Dendritic cell treated with granulocyte-macrophage colony-stimulating factor and Interleukin-4, amounts not matched to agents 40 ng/mL and 50 ng/mL, for 4 days (primary cell): Measurements from ENCODE around the gene SYCP2.

Experiments used
- H3K27ac Mint-ChIP-seq: one replicate; pipeline ENCODE4 v1.8.0; 2022; ENCODE audit warnings: mild to moderate bottlenecking, mixed read lengths
- H3K27me3 Mint-ChIP-seq: one replicate; pipeline ENCODE4 v1.8.0; 2022; ENCODE audit warnings: mild to moderate bottlenecking, mixed read lengths
- H3K36me3 Mint-ChIP-seq: one replicate; pipeline ENCODE4 v1.8.0; 2022; ENCODE audit warnings: low read depth, mixed read lengths
- H3K4me1 Mint-ChIP-seq: one replicate; pipeline ENCODE4 v1.8.0; 2022; ENCODE audit warnings: low read depth, mixed read lengths
- H3K4me3 Mint-ChIP-seq: one replicate; pipeline ENCODE4 v1.8.0; 2022; ENCODE audit warnings: mild to moderate bottlenecking, moderate library complexity, mixed read lengths
- H3K9me3 Mint-ChIP-seq: one replicate; pipeline ENCODE4 v1.8.0; 2022; ENCODE audit warnings: mixed read lengths
- intact Hi-C: fragments of 100-400 bp; cut with micrococcal nuclease; formaldehyde crosslinking; loops from one replicate; pipeline ENCODE4 v1.15.0; 2022

The SYCP2 gene

GRCh38 chr20:59938221-59938620, 4.8 kb upstream of the SYCP2 start:
- H3K27ac Mint-ChIP-seq = peak overlapping the region; percentile 67
- intact Hi-C loops = no loop called here
- no peaks in the 10 kb centered on the region for H3K27me3 Mint-ChIP-seq
- H3K36me3 Mint-ChIP-seq = peaks cover 13% of the 10 kb centered on the region
- H3K9me3 Mint-ChIP-seq = no peaks in the 10 kb centered on the region
- peaks cover 37% of the 10 kb centered on the region for H3K4me1 Mint-ChIP-seq
- peak overlapping the region; percentile 95 for H3K4me3 Mint-ChIP-seq

GRCh38 chr20:59937150-59937549, 3.7 kb upstream of the SYCP2 start:
- Mint-ChIP-seq H3K27ac (no peak overlapping the region), H3K36me3 (peaks cover 13% of the 10 kb centered on the region), H3K27me3 (peaks cover 2% of the 10 kb centered on the region), H3K9me3 (no peaks in the 10 kb centered on the region), H3K4me3 (no peak overlapping the region), H3K4me1 (peaks cover 35% of the 10 kb centered on the region)
- intact Hi-C loops = no loop called here

DNA sequence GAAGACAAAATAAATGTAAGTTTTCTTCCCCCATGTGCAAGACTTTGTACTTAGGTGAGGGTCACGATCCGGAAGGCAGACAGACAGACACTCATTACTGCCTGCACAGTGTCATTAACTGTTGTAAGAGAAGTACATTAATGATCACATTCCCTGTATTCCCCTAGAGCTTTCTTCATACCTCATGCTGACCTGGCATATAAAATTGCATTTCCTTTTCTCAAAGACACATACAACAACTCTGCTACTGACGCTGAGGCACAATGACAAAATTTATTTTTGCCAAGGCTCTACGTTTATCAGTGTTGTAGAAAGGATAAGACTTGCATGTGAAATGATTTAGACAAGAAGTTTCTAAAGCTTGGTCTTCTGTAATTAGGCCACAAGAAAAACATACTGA, 3.0 kb upstream of the SYCP2 start:
- intact Hi-C loops = no loop called here
- H3K4me3 Mint-ChIP-seq = no peak overlapping the region
- H3K36me3 Mint-ChIP-seq = peaks cover 13% of the 10 kb centered on the region
- peaks cover 28% of the 10 kb centered on the region for H3K4me1 Mint-ChIP-seq
- peaks cover 2% of the 10 kb centered on the region for H3K27me3 Mint-ChIP-seq
- no peaks in the 10 kb centered on the region for H3K9me3 Mint-ChIP-seq
- H3K27ac Mint-ChIP-seq = no peak overlapping the region

DNA sequence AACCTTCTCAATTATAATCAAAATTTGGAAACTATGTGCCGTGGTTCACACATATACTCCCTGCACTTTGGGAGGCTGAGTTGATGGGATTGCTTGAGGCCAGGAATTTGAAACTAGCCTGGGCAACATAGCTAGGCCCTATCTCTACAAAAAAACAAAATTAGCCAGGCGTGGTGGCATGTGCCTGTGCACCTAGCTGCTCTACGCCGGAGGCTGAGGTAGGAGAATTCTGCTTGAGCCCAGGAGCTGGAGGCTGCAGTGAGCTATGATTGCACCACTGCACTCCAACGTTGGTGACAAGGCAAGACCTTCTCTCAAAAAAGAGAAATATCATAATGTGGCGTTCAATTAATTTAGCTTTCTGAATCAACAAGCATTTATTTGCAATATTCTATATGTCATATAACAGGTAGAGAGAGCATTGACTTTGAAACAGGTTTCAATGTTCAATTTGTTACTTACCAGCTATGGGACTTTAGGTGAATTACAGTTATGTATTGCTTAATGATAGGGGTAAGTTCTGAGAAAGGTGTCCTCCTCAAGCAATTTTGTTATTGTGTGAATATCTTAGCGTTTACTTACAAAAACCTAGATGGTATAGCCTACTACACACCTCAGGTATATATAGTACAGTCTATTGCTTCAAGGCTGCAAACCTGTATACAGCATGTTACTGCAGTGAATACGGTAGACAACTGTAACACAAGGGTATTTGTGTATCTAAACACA, 2.2 kb upstream of the SYCP2 start:
- H3K27ac Mint-ChIP-seq = no peak overlapping the region
- intact Hi-C loops = no loop called here
- H3K9me3 Mint-ChIP-seq = no peaks in the 10 kb centered on the region
- peaks cover 22% of the 10 kb centered on the region for H3K4me1 Mint-ChIP-seq
- no peak overlapping the region for H3K4me3 Mint-ChIP-seq
- H3K27me3 Mint-ChIP-seq = peaks cover 2% of the 10 kb centered on the region
- peaks cover 11% of the 10 kb centered on the region for H3K36me3 Mint-ChIP-seq

DNA sequence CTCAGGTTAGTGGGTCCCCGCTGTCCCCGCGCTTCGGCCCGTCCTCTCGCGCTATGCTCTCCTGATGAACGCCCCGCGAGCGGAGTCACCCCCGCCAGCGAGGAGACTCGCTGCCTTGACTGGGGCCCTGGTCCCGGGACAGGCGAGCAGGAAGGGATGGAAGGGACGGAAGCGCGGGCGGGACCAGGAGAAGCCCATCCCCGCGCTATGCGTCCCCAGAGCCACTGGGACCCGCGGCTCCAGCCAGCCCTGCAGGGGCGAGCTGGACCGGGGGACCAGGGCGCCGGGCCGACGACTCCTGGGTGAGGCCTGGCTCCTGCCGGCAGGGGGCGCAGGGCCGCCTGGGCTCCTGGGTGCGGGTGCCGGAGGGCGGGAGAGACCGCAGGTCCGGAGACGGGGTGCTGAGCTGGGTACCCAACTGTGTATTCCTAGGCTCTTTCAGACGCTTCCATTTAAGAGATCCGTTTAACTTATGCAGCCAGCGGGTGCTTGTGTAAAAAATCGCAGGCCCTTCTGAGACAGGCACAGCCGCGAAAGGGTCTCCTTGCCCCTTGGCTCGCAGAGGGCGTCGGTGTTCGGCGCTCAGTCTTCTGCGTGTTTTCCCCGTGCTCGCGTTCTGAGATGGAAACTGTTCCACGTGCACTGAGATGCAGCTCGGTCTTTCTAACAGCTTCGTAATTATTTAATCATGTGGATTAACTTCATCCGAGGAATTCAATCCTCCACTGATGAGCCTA, 580 bp upstream of the SYCP2 start:
- Mint-ChIP-seq H3K4me3 (peak overlapping the region; percentile 79), H3K27ac (peak overlapping the region; percentile 62), H3K27me3 (peaks cover 2% of the 10 kb centered on the region), H3K9me3 (no peaks in the 10 kb centered on the region), H3K4me1 (peaks cover 20% of the 10 kb centered on the region), H3K36me3 (peaks cover 7% of the 10 kb centered on the region)
- intact Hi-C loops = no loop called here

GRCh38 chr20:59932616-59933295, 681 bp downstream of the SYCP2 start:
- Mint-ChIP-seq H3K27me3 (peaks cover 2% of the 10 kb centered on the region), H3K27ac (no peak overlapping the region), H3K9me3 (no peaks in the 10 kb centered on the region), H3K4me3 (peak overlapping the region; percentile 79), H3K4me1 (peaks cover 8% of the 10 kb centered on the region), H3K36me3 (no peaks in the 10 kb centered on the region)
- intact Hi-C loops = no loop called here

DNA sequence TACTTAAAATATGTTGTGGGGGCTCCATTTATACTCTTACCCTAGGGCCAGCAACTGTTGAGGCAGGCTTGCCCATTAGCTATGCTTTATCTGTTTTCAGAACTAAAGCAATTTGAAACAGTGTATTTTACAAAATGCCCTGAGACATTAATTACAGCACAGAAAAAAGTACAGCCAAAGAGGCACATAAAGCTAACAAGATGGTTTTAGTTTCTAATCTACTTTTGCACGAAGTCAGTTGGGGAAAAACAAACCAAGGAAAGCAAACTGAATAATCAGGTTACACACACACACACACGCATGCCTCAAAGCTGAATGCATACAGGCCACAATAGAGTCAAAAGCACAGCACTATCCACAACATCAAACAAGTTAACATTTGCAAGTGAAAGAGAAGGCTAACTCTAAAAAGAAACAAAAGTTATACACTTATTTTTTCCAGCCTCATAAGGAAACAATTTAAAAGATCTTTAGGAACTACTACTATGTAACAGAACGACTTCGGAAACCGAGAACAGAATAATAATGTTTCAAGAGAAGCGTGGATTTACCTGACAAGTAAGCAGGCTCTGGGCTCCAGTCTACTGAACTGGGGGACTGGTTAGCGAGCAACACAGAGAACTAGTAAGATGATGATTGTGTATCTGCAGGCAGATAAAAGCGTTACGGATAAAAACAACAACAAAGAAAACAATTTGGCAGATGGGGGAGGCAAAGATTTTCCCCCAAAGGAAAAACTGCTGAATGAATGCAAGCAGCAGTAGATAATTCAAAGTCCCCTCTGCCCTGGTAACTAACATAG, 1.7 kb downstream of the SYCP2 start:
- Mint-ChIP-seq H3K36me3 (no peaks in the 10 kb centered on the region), H3K27ac (no peak overlapping the region), H3K9me3 (no peaks in the 10 kb centered on the region), H3K27me3 (peaks cover 2% of the 10 kb centered on the region), H3K4me3 (no peak overlapping the region), H3K4me1 (peaks cover 8% of the 10 kb centered on the region)
- intact Hi-C loops = no loop called here

GRCh38 chr20:59925899-59926298, 7.5 kb downstream of the SYCP2 start:
- Mint-ChIP-seq H3K27ac (no peak overlapping the region), H3K4me3 (no peak overlapping the region), H3K4me1 (peaks cover 10% of the 10 kb centered on the region), H3K36me3 (no peaks in the 10 kb centered on the region), H3K9me3 (no peaks in the 10 kb centered on the region), H3K27me3 (peaks cover 1% of the 10 kb centered on the region)
- intact Hi-C loops = no loop called here

DNA sequence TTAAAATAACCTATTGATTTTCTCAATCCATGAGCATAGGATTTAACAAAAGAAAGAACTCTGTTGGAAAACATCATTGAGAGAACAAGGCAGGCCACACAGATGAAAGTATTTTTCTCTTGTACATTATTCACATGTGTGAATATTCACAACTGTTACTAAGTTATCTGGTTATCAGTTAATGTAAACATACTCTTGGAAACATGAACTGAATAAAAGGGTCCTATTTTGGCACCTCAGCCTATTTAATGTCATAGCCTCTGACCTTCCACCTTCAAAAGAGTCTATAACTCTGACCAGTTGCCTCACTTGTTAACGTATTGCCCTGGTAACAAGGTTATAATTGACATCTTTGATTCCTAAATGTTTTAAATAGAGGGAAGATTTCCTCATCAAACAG, 8.1 kb downstream of the SYCP2 start:
- Mint-ChIP-seq H3K9me3 (no peaks in the 10 kb centered on the region), H3K27me3 (peaks cover 1% of the 10 kb centered on the region)

GRCh38 chr20:59923514-59923913, 9.9 kb downstream of the SYCP2 start:
- intact Hi-C loops = no loop called here
- Mint-ChIP-seq H3K9me3 (no peaks in the 10 kb centered on the region), H3K4me1 (peaks cover 10% of the 10 kb centered on the region), H3K27me3 (peaks cover 1% of the 10 kb centered on the region), H3K4me3 (no peak overlapping the region), H3K36me3 (no peaks in the 10 kb centered on the region), H3K27ac (no peak overlapping the region)

More for the DNA sequence above, 8.1 kb downstream of the SYCP2 start:
- no peak overlapping the region for H3K27ac Mint-ChIP-seq
- H3K4me1 Mint-ChIP-seq = peaks cover 10% of the 10 kb centered on the region
- intact Hi-C loops = no loop called here
- H3K4me3 Mint-ChIP-seq = no peak overlapping the region
- H3K36me3 Mint-ChIP-seq = no peaks in the 10 kb centered on the region

- Mint-ChIP-seq H3K4me3 (no peak overlapping the region), H3K27me3 (peaks cover 1% of the 10 kb centered on the region), H3K27ac (no peak overlapping the region), H3K36me3 (no peaks in the 10 kb centered on the region), H3K9me3 (no peaks in the 10 kb centered on the region), H3K4me1 (peaks cover 10% of the 10 kb centered on the region)
- intact Hi-C loops = no loop called here
These were observed 12.5 kb downstream of the SYCP2 start for GRCh38 chr20:59920944-59921343.

- Mint-ChIP-seq H3K36me3 (no peaks in the 10 kb centered on the region), H3K9me3 (peaks cover 9% of the 10 kb centered on the region), H3K27ac (no peak overlapping the region), H3K4me1 (peaks cover 6% of the 10 kb centered on the region), H3K27me3 (no peaks in the 10 kb centered on the region), H3K4me3 (no peak overlapping the region)
- intact Hi-C loops = no loop called here
These were observed 20.8 kb downstream of the SYCP2 start for GRCh38 chr20:59912609-59913008.

GRCh38 chr20:59911041-59911440, 22.4 kb downstream of the SYCP2 start:
- Mint-ChIP-seq H3K4me3 (no peak overlapping the region), H3K36me3 (no peaks in the 10 kb centered on the region), H3K9me3 (peaks cover 9% of the 10 kb centered on the region), H3K27me3 (peaks cover 2% of the 10 kb centered on the region), H3K4me1 (peaks cover 6% of the 10 kb centered on the region), H3K27ac (no peak overlapping the region)
- intact Hi-C loops = no loop called here
